IMR-90 (cell line): ENCODE results near the gene ITGB2. TPM values are rescaled to one million over a fixed set of nuclear protein-coding genes. Genes with fewer than 3 reads are reported as not detected.

ENCODE experiments used
- ATAC-seq: fragments of 200-7000 bp; cut with Tn5 transposase; 2 replicates; pipeline ENCODE4 v1.9.1; 2020; ENCODE audit warnings: low read depth, mild to moderate bottlenecking, moderate library complexity
- BruUV-seq: library from RNA; stranded (reverse); fragments of 400-500 nt; replicated peaks from 2 replicates; lab custom pipeline; 2021; lab: Mats Ljungman, UMichigan
- CTCF ChIA-PET: fragments of 300-600 bp; formaldehyde crosslinking; extraction: SDS; loops from one replicate; lab custom pipeline; 2021; ENCODE audit warnings: antibody characterized with exemption; lab: Yijun Ruan, JAX
- POLR2A ChIA-PET: fragments of 300-600 bp; sonication (Branson Sonifier 250); formaldehyde crosslinking; loops from one replicate; lab custom pipeline; 2022; ENCODE audit warnings: antibody characterized with exemption; ENCODE audit not compliant: unreplicated experiment; lab: Charles Lee
- DNase-seq: peaks from one replicate; pipeline ENCODE4 v3.0.0; 2013
- H2AFZ ChIP-seq: replicated peaks from 2 replicates; pipeline ENCODE3; 2013; ENCODE audit warnings: low read length, mild to moderate bottlenecking; ENCODE audit not compliant: poor library complexity
- H2AK5ac ChIP-seq: 2 replicates; pipeline ENCODE4 v1.6.1; 2013; ENCODE audit warnings: low read depth, low read length, inconsistent platforms
- H2AK9ac ChIP-seq: replicated peaks from 2 replicates; pipeline ENCODE3; 2013; ENCODE audit warnings: mild to moderate bottlenecking, low read depth, low read length, moderate library complexity; ENCODE audit not compliant: poor library complexity
- H2BK120ac ChIP-seq: 2 replicates; pipeline ENCODE4 v1.6.1; 2013; ENCODE audit warnings: low read depth, low read length, inconsistent platforms
- H2BK15ac ChIP-seq: 3 replicates; pipeline ENCODE4 v1.6.1; 2013; ENCODE audit warnings: low read depth, low read length, inconsistent platforms
- H2BK20ac ChIP-seq: 2 replicates; pipeline ENCODE4 v1.6.1; 2013; ENCODE audit warnings: low read depth, mild to moderate bottlenecking, inconsistent platforms, low read length, moderate library complexity
- H2BK5ac ChIP-seq: 2 replicates; pipeline ENCODE4 v1.6.1; 2013; ENCODE audit warnings: mild to moderate bottlenecking, low read depth, low read length, inconsistent platforms; ENCODE audit not compliant: poor library complexity, severe bottlenecking
- H3K14ac ChIP-seq: replicated peaks from 2 replicates; pipeline ENCODE4 v1.6.1; 2013; ENCODE audit warnings: low read depth, low read length, inconsistent platforms
- H3K18ac ChIP-seq: 2 replicates; pipeline ENCODE4 v1.6.1; 2013; ENCODE audit warnings: low read depth, low read length, control low read depth
- H3K23ac ChIP-seq: 2 replicates; pipeline ENCODE4 v1.6.1; 2013; ENCODE audit warnings: low read depth, low read length, inconsistent platforms
- H3K27ac ChIP-seq: 2 replicates; pipeline ENCODE4 v1.5.1; 2013; ENCODE audit warnings: mild to moderate bottlenecking, control low read depth, low read length; ENCODE audit not compliant: insufficient read depth
- H3K27me3 ChIP-seq: 2 replicates; pipeline ENCODE4 v1.6.1; 2013; ENCODE audit warnings: low read length; ENCODE audit not compliant: control insufficient read depth, insufficient read depth
- H3K36me3 ChIP-seq: 2 replicates; pipeline ENCODE4 v1.6.1; 2013; ENCODE audit warnings: low read length, mixed read lengths; ENCODE audit not compliant: control insufficient read depth, insufficient read depth
- H3K4ac ChIP-seq: 2 replicates; pipeline ENCODE4 v1.6.1; 2013; ENCODE audit warnings: low read depth, low read length, inconsistent platforms
- H3K4me1 ChIP-seq: 2 replicates; pipeline ENCODE4 v1.6.1; 2013; ENCODE audit warnings: low read length, mixed read lengths; ENCODE audit not compliant: control insufficient read depth, insufficient read depth
- H3K4me2 ChIP-seq: 2 replicates; pipeline ENCODE4 v1.6.1; 2013; ENCODE audit warnings: low read depth, mild to moderate bottlenecking, control low read depth, low read length, moderate library complexity
- H3K4me3 ChIP-seq: 2 replicates; pipeline ENCODE4 v1.5.1; 2013; ENCODE audit warnings: low read depth, mild to moderate bottlenecking, control low read depth, low read length, moderate library complexity; ENCODE audit not compliant: insufficient read depth
- H3K56ac ChIP-seq: 2 replicates; pipeline ENCODE4 v1.6.1; 2013; ENCODE audit warnings: low read length, inconsistent platforms; ENCODE audit not compliant: insufficient read depth; ENCODE audit errors: extremely low read depth
- H3K79me1 ChIP-seq, 2 experiments: 2 replicates each; pipeline ENCODE4 v1.6.1; 2013; ENCODE audit warnings: low read length in 2 of 2, inconsistent platforms in 1 of 2, low read depth in 1 of 2
- H3K9ac ChIP-seq: 2 replicates; pipeline ENCODE4 v1.6.1; 2013; ENCODE audit warnings: low read depth, low read length, control low read depth
- H3K9me1 ChIP-seq: 2 replicates; pipeline ENCODE4 v1.6.1; 2013; ENCODE audit warnings: low read length, inconsistent platforms; ENCODE audit not compliant: insufficient read depth
- H3K9me3 ChIP-seq: 2 replicates; pipeline ENCODE4 v1.6.1; 2013; ENCODE audit warnings: low read length; ENCODE audit not compliant: control insufficient read depth, insufficient read depth
- H4K20me1 ChIP-seq: 2 replicates; pipeline ENCODE4 v1.6.1; 2013; ENCODE audit warnings: low read length, inconsistent platforms; ENCODE audit not compliant: insufficient read depth
- H4K5ac ChIP-seq: 2 replicates; pipeline ENCODE4 v1.6.1; 2013; ENCODE audit warnings: mild to moderate bottlenecking, low read depth, low read length, control low read depth
- H4K8ac ChIP-seq, 2 experiments: 2 replicates each; pipeline ENCODE4 v1.6.1; 2013; ENCODE audit warnings: low read depth in 2 of 2, low read length in 2 of 2, control low read depth in 1 of 2, inconsistent platforms in 1 of 2
- H4K91ac ChIP-seq: 2 replicates; pipeline ENCODE4 v1.6.1; 2013; ENCODE audit warnings: low read depth, low read length, inconsistent platforms; ENCODE audit not compliant: insufficient read depth
- BHLHE40 ChIP-seq: fragments of 150-350 bp; IDR thresholded peaks from 2 replicates; pipeline ENCODE4 v1.6.1; 2016; ENCODE audit warnings: mild to moderate bottlenecking, low read depth, low read length
- FOS ChIP-seq: fragments of 150-350 bp; IDR thresholded peaks from 2 replicates; pipeline ENCODE4 v1.6.1; 2016; ENCODE audit warnings: low read depth, low read length
- MAZ ChIP-seq: IDR thresholded peaks from 2 replicates; pipeline ENCODE4 v1.6.1; 2012; ENCODE audit warnings: low read depth, mild to moderate bottlenecking, low read length, improper control_type of control experiment, moderate library complexity, borderline replicate concordance
- POLR2A ChIP-seq: IDR thresholded peaks from 2 replicates; pipeline ENCODE4 v1.6.1; 2012; ENCODE audit warnings: mild to moderate bottlenecking, low read depth, low read length
- RAD21 ChIP-seq: IDR thresholded peaks from 2 replicates; pipeline ENCODE4 v1.6.1; 2012; ENCODE audit warnings: low read length, improper control_type of control experiment
- WGBS, 2 experiments: methylation state at CpG; one replicate each; pipeline versions ENCODE4 v1.1.5 to v1.1.7; 2013; ENCODE audit warnings: missing lambda C conversion rate in 2 of 2; ENCODE audit not compliant: insufficient read length in 1 of 2; ENCODE audit errors: extremely low coverage in 2 of 2; 5-methylcytosine and 5-hydroxymethylcytosine counted together
- dilution Hi-C: fragments of 300-500 bp; cut with HindIII; formaldehyde crosslinking; loops from one replicate; pipeline ENCODE4 v1.14.3; 2018; ENCODE audit warnings: low sequenced_read_pairs; ENCODE audit not compliant: unreplicated experiment
- in situ Hi-C: fragments of 300-500 bp; cut with MboI; formaldehyde crosslinking; loops from 3 replicates; pipeline ENCODE4 v1.14.3; 2019; ENCODE audit warnings: low sequenced_read_pairs, inconsistent platforms, mixed read lengths
- intact Hi-C: fragments of 100-400 bp; cut with micrococcal nuclease; formaldehyde crosslinking; loops from 2 replicates; pipeline ENCODE4 v1.10.0; 2022
- polyA plus RNA-seq, 3 experiments: library from polyadenylated mRNA; depleted of rRNA; stranded (reverse); fragments of >200 nt; gene quantifications; 2 replicates each; pipeline ENCODE4 v1.2.3, GENCODE V29; 2012; ENCODE audit warnings: low replicate concordance in 1 of 3
- total RNA-seq: library from RNA; depleted of rRNA; stranded (reverse); fragments of >200 nt; gene quantifications from 2 replicates; pipeline ENCODE4 v1.2.3, GENCODE V29; 2012

The ITGB2 gene
- total and polyA plus RNA-seq, 2 of the 4 experiments (the other 2 are of a cell fraction) = 0.14 TPM; not detected in 1

DNA sequence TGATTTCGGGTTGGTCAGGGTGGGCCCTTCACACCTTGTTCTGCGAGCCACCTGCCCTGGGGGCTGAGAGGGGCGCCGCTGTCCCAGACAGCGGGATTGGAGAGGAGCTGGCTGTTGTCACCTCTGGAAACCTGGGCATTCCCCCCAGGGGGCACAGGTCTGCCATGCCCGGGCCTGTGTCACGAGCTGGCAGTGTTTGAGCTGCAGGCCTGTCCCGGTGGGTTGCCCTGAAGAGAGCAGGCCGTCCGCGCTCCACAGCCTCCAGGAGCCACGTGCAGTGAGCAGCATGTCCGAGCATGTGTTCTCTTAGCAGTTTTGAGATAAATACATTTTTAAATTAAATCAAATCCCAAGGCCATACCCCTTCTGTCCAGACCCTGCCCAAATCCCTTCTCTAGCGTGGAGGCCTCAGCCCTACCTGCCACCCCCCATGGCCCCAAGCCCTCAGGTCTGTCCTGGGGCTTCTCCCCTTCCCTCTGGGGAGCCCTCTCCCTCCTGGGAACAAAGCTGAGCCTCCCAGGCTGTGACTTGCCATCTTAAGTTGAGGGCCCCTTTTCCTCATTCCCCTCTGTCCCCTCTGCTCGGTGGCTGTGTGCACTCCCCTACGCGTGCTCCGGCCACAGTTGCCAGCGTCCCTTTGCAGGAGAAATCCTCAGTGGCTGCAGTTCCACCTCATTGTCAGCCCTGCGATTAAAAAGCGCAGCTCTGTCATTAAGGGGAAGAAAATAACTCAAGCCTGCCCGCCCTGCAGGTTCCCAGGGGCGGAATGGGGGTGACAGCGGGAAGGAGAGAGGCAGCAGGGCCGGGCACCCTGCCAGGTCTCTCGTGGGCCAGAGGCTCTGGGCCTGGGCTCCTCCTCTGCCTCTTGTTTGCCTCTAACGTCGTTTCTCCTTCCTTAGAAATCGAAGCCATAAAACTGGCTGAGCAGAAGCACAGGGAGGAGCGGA is 45.7 kb upstream of the ITGB2 start:
- H3K4me1 ChIP-seq = peaks cover 26% of the 10 kb centered on the region
- in situ Hi-C loops = no loop called here
- no peak overlapping the region for H3K27ac ChIP-seq
- H3K9ac ChIP-seq = no peak overlapping the region
- peaks cover 5% of the 10 kb centered on the region; the same call in 1 of the 2 replicates for H3K9me3 ChIP-seq
- peaks cover 13 to 64% of the 10 kb centered on the region in 2 experiments for H3K79me1 ChIP-seq
- no peak overlapping the region for H3K23ac ChIP-seq
- H2AFZ ChIP-seq = peak overlapping the region; percentile 13
- no peak overlapping the region for H3K4me2 ChIP-seq
- H2BK15ac ChIP-seq = peak overlapping the region; percentile 87; the same call in 1 of the 3 replicates
- peaks cover 26% of the 10 kb centered on the region for H3K9me1 ChIP-seq
- H3K4ac ChIP-seq = peak overlapping the region; percentile 81
- H4K20me1 ChIP-seq = peaks cover 3% of the 10 kb centered on the region
- intact Hi-C loops = no loop called here
- H3K18ac ChIP-seq = peak overlapping the region; percentile 20
- H4K5ac ChIP-seq = no peak overlapping the region
- peak overlapping the region in 1 of 2 experiments; percentile 70; a peak in 1 of 4 replicates for H4K8ac ChIP-seq
- peak overlapping the region; percentile 33 for H2BK5ac ChIP-seq
- CTCF ChIA-PET = no interaction called here
- POLR2A ChIA-PET = no interaction called here
- dilution Hi-C loops = no loop called here
- H3K4me3 ChIP-seq = no peak overlapping the region
- TF ChIP-seq MAZ (no peak), BHLHE40 (no peak), RAD21 (no peak), FOS (no peak), POLR2A (no peak)
- H3K56ac ChIP-seq = no peak overlapping the region
- H3K36me3 ChIP-seq = peaks cover 16% of the 10 kb centered on the region
- BruUV-seq = no TSS peak
- peak overlapping the region; percentile 60; the same call in 1 of the 2 replicates for H3K14ac ChIP-seq
- H4K91ac ChIP-seq = peak overlapping the region; percentile 48; the same call in 1 of the 2 replicates
- H2BK20ac ChIP-seq = peak overlapping the region; percentile 80
- no peak for DNase-seq
- peak overlapping the region; percentile 43 for H2AK9ac ChIP-seq
- ATAC-seq = no peak
- peak overlapping the region; percentile 76; the same call in 1 of the 2 replicates for H2BK120ac ChIP-seq
- H3K27me3 ChIP-seq = no peaks in the 10 kb centered on the region
- H2AK5ac ChIP-seq = peak overlapping the region; percentile 87
- WGBS, 2 experiments = 91% methylated on average over 14 of the region's 30 CpGs; no CpG with 5 or more reads in 1 of the 2 experiments
